Ascending aorta (tissue), 2 donors: ENCODE data around the gene NFIA. TPM values are rescaled to one million over a fixed set of nuclear protein-coding genes. Genes with fewer than 3 reads are reported as not detected.

Source experiments
- DNase-seq, 2 donors: peaks; one replicate each; pipeline ENCODE4 v3.0.0-alpha.2; 2019; ENCODE audit warnings: low spot score in 2 of 2
- H3K27ac ChIP-seq, 2 donors: fragments of 200-600 bp; sonication (generic); one replicate each; pipeline ENCODE4 v1.5.1; 2016 to 2017; ENCODE audit warnings: mild to moderate bottlenecking in 1 of 2
- H3K27me3 ChIP-seq: fragments of 200-600 bp; sonication (generic); one replicate; pipeline ENCODE4 v1.5.1; 2017
- H3K36me3 ChIP-seq, 2 donors: fragments of 200-600 bp; sonication (generic); one replicate each; pipeline ENCODE4 v1.5.1; 2016
- H3K4me1 ChIP-seq, 2 donors: fragments of 200-600 bp; sonication (generic); one replicate each; pipeline ENCODE4 v1.5.1; 2016 to 2017; ENCODE audit warnings: mild to moderate bottlenecking in 1 of 2
- H3K4me3 ChIP-seq, 2 donors: fragments of 200-600 bp; sonication (generic); one replicate each; pipeline ENCODE4 v1.5.1; 2016 to 2017; ENCODE audit warnings: mild to moderate bottlenecking in 1 of 2
- H3K9me3 ChIP-seq, 2 donors: fragments of 200-600 bp; sonication (generic); one replicate each; pipeline ENCODE4 v1.5.1; 2016
- intact Hi-C: fragments of 100-400 bp; cut with DNase I; formaldehyde crosslinking; loops from one replicate; pipeline ENCODE4 v1.15.1; 2023
- total RNA-seq: library from RNA; depleted of rRNA; stranded (reverse); fragments of >200 nt; gene quantifications from one replicate; pipeline ENCODE4 v1.1.0, GENCODE V29; 2016
- TF ChIP-seq, protein P1 (sequence below), 3 experiments: fragments of 200-600 bp in 2 of 3; fragments of 450-650 bp in 1 of 3; sonication (generic) in 2 of 3; IDR thresholded peaks; one replicate each; pipeline ENCODE4 v1.5.1; 2016 to 2019; ENCODE audit warnings: antibody characterized with exemption in 3 of 3, mild to moderate bottlenecking in 1 of 3, moderate library complexity in 1 of 3

The NFIA gene
- total RNA-seq, 1 donor from 2014 or later: 52.0 TPM

DNA sequence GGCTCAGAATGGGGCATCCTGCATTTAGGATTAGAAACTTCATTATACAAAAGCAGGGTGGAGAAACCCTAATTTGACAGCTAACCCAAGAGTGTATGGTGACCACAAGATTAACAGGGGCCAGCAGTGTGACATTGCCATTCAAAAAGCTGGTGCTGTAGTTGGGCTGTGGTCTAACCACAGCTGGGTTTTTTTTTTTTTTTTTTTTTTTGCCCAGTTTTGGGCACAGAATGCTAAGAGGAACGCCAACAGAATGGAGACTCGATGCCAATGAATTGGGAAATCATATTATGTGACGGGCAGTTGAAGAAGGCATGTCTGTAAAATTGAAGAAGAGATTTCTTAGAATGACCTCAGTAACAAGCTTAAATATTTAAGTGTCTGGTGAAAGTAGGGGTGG lies 58.4 kb downstream of the NFIA start:
- H3K4me3 ChIP-seq: peak overlapping the region in 1 of 2 donors; percentile 6
- TF ChIP-seq, protein P1, sequence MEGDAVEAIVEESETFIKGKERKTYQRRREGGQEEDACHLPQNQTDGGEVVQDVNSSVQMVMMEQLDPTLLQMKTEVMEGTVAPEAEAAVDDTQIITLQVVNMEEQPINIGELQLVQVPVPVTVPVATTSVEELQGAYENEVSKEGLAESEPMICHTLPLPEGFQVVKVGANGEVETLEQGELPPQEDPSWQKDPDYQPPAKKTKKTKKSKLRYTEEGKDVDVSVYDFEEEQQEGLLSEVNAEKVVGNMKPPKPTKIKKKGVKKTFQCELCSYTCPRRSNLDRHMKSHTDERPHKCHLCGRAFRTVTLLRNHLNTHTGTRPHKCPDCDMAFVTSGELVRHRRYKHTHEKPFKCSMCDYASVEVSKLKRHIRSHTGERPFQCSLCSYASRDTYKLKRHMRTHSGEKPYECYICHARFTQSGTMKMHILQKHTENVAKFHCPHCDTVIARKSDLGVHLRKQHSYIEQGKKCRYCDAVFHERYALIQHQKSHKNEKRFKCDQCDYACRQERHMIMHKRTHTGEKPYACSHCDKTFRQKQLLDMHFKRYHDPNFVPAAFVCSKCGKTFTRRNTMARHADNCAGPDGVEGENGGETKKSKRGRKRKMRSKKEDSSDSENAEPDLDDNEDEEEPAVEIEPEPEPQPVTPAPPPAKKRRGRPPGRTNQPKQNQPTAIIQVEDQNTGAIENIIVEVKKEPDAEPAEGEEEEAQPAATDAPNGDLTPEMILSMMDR (IDR thresholded peaks at IDR 0.05): no peak
- peak overlapping the region; percentile 62 to 79 for H3K27ac ChIP-seq
- H3K36me3 ChIP-seq: no peaks in the 10 kb centered on the region
- no peaks in the 10 kb centered on the region for H3K9me3 ChIP-seq
- peaks cover 3 to 63% of the 10 kb centered on the region in 2 donors for H3K4me1 ChIP-seq
- intact Hi-C loops: loop anchor here (5.0 kb wide), 1 partner anchor 147 kb away; no protein-coding TSS in a partner anchor
- no peak for DNase-seq
- no peaks in the 10 kb centered on the region for H3K27me3 ChIP-seq

GRCh38 chr1:61141288-61142042 lies 59.1 kb downstream of the NFIA start:
- intact Hi-C loops: loop anchor here (5.0 kb wide), 1 partner anchor 146 kb away; no protein-coding TSS in a partner anchor
- Histone ChIP-seq H3K9me3 (no peaks in the 10 kb centered on the region), H3K4me1 (peaks cover 3 to 59% of the 10 kb centered on the region in 2 donors), H3K27ac (peak overlapping the region; percentile 62 to 79), H3K27me3 (no peaks in the 10 kb centered on the region), H3K36me3 (no peaks in the 10 kb centered on the region), H3K4me3 (peak overlapping the region; percentile 6 to 20)
- TF ChIP-seq, protein P1 (IDR thresholded peaks at IDR 0.05): no peak
- no peak for DNase-seq

GRCh38 chr1:61142043-61142440 lies 59.7 kb downstream of the NFIA start:
- H3K36me3 ChIP-seq: no peaks in the 10 kb centered on the region
- peak overlapping the region in 1 of 2 donors; percentile 6 for H3K4me3 ChIP-seq
- TF ChIP-seq, protein P1 (IDR thresholded peaks at IDR 0.05): no peak
- H3K27me3 ChIP-seq: no peaks in the 10 kb centered on the region
- intact Hi-C loops: loop anchor here (5.0 kb wide), 1 partner anchor 145 kb away; no protein-coding TSS in a partner anchor
- peak overlapping the region; percentile 62 to 63 for H3K27ac ChIP-seq
- peaks cover 3 to 56% of the 10 kb centered on the region in 2 donors for H3K4me1 ChIP-seq
- H3K9me3 ChIP-seq: no peaks in the 10 kb centered on the region
- DNase-seq: no peak

DNA sequence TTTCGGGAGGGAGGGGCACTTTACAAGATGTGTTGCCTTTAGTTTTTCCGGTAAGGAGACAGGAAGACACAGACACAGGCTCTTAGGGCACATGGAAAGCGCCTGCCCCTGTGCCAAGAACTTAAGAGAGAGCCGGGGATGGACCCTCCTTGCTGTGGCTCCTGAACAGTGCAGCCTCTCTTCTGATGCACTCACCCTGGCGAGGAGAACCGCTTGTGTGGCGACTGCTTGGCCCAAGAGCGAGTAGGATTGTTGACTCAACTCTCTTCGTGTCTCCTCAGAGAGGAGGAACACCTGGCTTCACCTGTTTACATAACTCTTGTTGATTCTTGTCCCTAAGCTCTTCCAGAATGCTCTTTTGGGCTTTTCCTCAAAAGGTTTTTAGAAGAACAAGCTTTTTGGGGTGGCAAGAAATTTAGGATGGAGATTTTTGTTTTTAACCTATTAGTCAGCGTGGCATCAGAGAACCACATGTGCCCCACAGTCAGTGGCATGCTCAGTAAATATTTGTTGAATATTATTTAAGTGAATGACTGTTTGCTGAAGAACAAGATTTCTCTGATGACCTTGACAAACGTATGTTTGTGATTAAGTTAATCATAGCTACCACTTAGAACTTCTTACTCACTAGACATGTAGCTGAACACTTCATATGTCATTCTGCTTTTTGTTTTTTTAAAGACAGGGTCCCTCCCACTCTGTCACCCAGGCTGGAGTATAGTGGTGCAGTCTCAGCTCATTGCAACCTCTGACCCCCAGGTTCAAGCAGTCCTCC lies 60.6 kb downstream of the NFIA start:
- peak overlapping the region; percentile 62 to 63 for H3K27ac ChIP-seq
- H3K4me1 ChIP-seq: peaks cover 3 to 56% of the 10 kb centered on the region in 2 donors
- intact Hi-C loops: loop anchor here (5.0 kb wide), 1 partner anchor 144 kb away; no protein-coding TSS in a partner anchor

DNA sequence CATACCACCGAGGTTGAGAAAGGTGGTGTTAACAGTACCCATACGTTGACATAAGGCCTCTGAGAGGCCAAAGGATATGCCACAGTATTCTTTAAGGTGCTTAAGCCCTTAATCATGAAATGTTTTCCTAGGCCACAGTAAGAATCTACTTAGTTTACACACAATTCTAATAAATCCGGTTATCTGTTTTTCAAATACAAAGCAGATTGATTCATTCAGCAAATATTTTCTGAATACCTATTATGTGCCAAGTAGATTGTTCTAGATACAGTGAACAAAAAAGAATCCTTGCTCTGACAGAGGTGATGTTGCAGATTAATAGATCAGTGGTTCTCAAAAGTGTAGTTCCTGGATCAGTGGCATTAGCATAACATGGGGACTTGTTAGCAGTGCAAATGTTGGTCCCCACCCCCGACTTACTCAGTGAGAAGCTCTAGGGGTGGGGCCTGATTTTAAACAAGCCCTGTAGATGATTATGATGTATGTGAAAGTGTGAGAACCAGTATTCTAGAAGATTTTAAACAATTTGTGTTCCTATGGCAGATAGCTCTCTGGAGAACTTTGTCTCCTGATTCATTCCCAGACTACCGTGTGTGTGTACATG lies 61.6 kb downstream of the NFIA start:
- no peak overlapping the region for H3K4me3 ChIP-seq
- H3K27me3 ChIP-seq: no peaks in the 10 kb centered on the region
- peaks cover 6 to 64% of the 10 kb centered on the region in 2 donors for H3K4me1 ChIP-seq
- intact Hi-C loops: loop anchor here (5.0 kb wide), 1 partner anchor 143 kb away; no protein-coding TSS in a partner anchor
- H3K27ac ChIP-seq: peak overlapping the region; percentile 62 to 63
- no peaks in the 10 kb centered on the region for H3K9me3 ChIP-seq
- no peak for DNase-seq
- no peaks in the 10 kb centered on the region for H3K36me3 ChIP-seq
- TF ChIP-seq, protein P1 (IDR thresholded peaks at IDR 0.05): no peak

More for the DNA sequence above, 60.6 kb downstream of the NFIA start:
- H3K9me3 ChIP-seq: no peaks in the 10 kb centered on the region
- TF ChIP-seq, protein P1 (IDR thresholded peaks at IDR 0.05): no peak
- H3K27me3 ChIP-seq: no peaks in the 10 kb centered on the region
- no peak for DNase-seq
- H3K4me3 ChIP-seq: no peak overlapping the region
- no peaks in the 10 kb centered on the region for H3K36me3 ChIP-seq
